Mesenchymal stem cell (in vitro differentiated cells and primary cell): Measurements from ENCODE around the gene CCDC180.

Experiments
- DNase-seq: peaks from one replicate; pipeline ENCODE4 v3.0.0-alpha.2; 2013
- H2AFZ ChIP-seq: one replicate; pipeline ENCODE4 v1.6.1; 2013; ENCODE audit warnings: low read depth, mild to moderate bottlenecking, control low read depth, inconsistent platforms, low read length, moderate library complexity
- H2AK5ac ChIP-seq: 2 replicates; pipeline ENCODE4 v1.6.1; 2013; ENCODE audit warnings: low read length, moderate library complexity, mild to moderate bottlenecking, inconsistent platforms; ENCODE audit not compliant: severe bottlenecking
- H2BK120ac ChIP-seq: one replicate; pipeline ENCODE4 v1.6.1; 2013; ENCODE audit warnings: low read depth, mild to moderate bottlenecking, inconsistent platforms, low read length, moderate library complexity
- H2BK12ac ChIP-seq, 2 experiments: one replicate each; pipeline ENCODE4 v1.6.1; 2013; ENCODE audit warnings: inconsistent platforms in 2 of 2, low read length in 2 of 2, mild to moderate bottlenecking in 2 of 2, moderate library complexity in 2 of 2, control low read depth in 1 of 2
- H2BK15ac ChIP-seq: one replicate; pipeline ENCODE4 v1.6.1; 2013; ENCODE audit warnings: mild to moderate bottlenecking, low read depth, inconsistent platforms; ENCODE audit not compliant: poor library complexity, severe bottlenecking
- H2BK5ac ChIP-seq: 2 replicates; pipeline ENCODE4 v1.6.1; 2013; ENCODE audit warnings: low read depth, mild to moderate bottlenecking, low read length, control low read depth, inconsistent platforms; ENCODE audit not compliant: poor library complexity, severe bottlenecking
- H3K14ac ChIP-seq, 2 experiments: one replicate each; pipeline ENCODE4 v1.6.1; 2013; ENCODE audit warnings: inconsistent platforms in 2 of 2, low read length in 2 of 2, control low read depth in 1 of 2, mild to moderate bottlenecking in 1 of 2, moderate library complexity in 1 of 2
- H3K18ac ChIP-seq, 2 experiments: one replicate each; pipeline ENCODE4 v1.6.1; 2013; ENCODE audit warnings: inconsistent platforms in 2 of 2, low read length in 2 of 2, control low read depth in 1 of 2, low read depth in 1 of 2, mild to moderate bottlenecking in 1 of 2
- H3K23ac ChIP-seq, 2 experiments: one replicate each; pipeline ENCODE4 v1.6.1; 2013; ENCODE audit warnings: inconsistent platforms in 2 of 2, low read length in 2 of 2, mild to moderate bottlenecking in 2 of 2, moderate library complexity in 2 of 2, control low read depth in 1 of 2
- H3K27ac ChIP-seq: 2 replicates; pipeline ENCODE4 v1.5.1; 2013; ENCODE audit warnings: mild to moderate bottlenecking, moderate library complexity, low read length, control low read depth, inconsistent platforms; ENCODE audit not compliant: poor library complexity, severe bottlenecking
- H3K27me3 ChIP-seq, 2 experiments: 2 replicates each; pipeline versions ENCODE4 v1.6.1 to v1.7.0; 2013; ENCODE audit warnings: low read length in 2 of 2, mild to moderate bottlenecking in 2 of 2, moderate library complexity in 2 of 2, control low read depth in 1 of 2, inconsistent platforms in 1 of 2; ENCODE audit not compliant: control insufficient read depth in 1 of 2, insufficient read depth in 1 of 2
- H3K36me3 ChIP-seq, 2 experiments: 2 replicates each; pipeline versions ENCODE4 v1.6.1 to v1.7.0; 2013; ENCODE audit warnings: low read length in 2 of 2, control low read depth in 1 of 2, inconsistent platforms in 1 of 2, low read depth in 1 of 2, mild to moderate bottlenecking in 1 of 2; ENCODE audit not compliant: insufficient read depth in 2 of 2, control insufficient read depth in 1 of 2
- H3K4ac ChIP-seq, 2 experiments: one replicate each; pipeline ENCODE4 v1.6.1; 2013; ENCODE audit warnings: inconsistent platforms in 2 of 2, low read length in 2 of 2, mild to moderate bottlenecking in 2 of 2, moderate library complexity in 2 of 2, control low read depth in 1 of 2, low read depth in 1 of 2
- H3K4me1 ChIP-seq: 2 replicates; pipeline ENCODE4 v1.6.1; 2013; ENCODE audit warnings: low read depth, low read length, control low read depth; ENCODE audit not compliant: control insufficient read depth, insufficient read depth
- H3K4me2 ChIP-seq: 2 replicates; pipeline ENCODE4 v1.6.1; 2013; ENCODE audit warnings: low read length, mild to moderate bottlenecking, inconsistent platforms; ENCODE audit not compliant: poor library complexity, severe bottlenecking
- H3K4me3 ChIP-seq, 2 experiments: 2 replicates each; pipeline versions ENCODE4 v1.5.1 to v1.7.0; 2013; ENCODE audit warnings: low read length in 2 of 2, mild to moderate bottlenecking in 2 of 2, control low read depth in 1 of 2, low read depth in 1 of 2; ENCODE audit not compliant: insufficient read depth in 1 of 2
- H3K79me1 ChIP-seq: replicated peaks from 2 replicates; pipeline ENCODE4 v1.6.1; 2013; ENCODE audit warnings: mild to moderate bottlenecking, control low read depth, low read length, inconsistent platforms; ENCODE audit not compliant: poor library complexity, severe bottlenecking
- H3K9ac ChIP-seq: 2 replicates; pipeline ENCODE4 v1.7.0; 2013; ENCODE audit warnings: mild to moderate bottlenecking, low read length, moderate library complexity
- H3K9me3 ChIP-seq: 2 replicates; pipeline ENCODE4 v1.7.0; 2013; ENCODE audit warnings: mild to moderate bottlenecking, low read length; ENCODE audit not compliant: control insufficient read depth
- H4K8ac ChIP-seq: one replicate; pipeline ENCODE4 v1.6.1; 2013; ENCODE audit warnings: inconsistent platforms, mild to moderate bottlenecking, low read length, moderate library complexity
- H4K91ac ChIP-seq: one replicate; pipeline ENCODE4 v1.6.1; 2013; ENCODE audit warnings: mild to moderate bottlenecking, low read length, inconsistent platforms
- WGBS: methylation state at CpG from one replicate; pipeline ENCODE4 v1.1.7; 2013; ENCODE audit warnings: mixed read lengths; 5-methylcytosine and 5-hydroxymethylcytosine counted together

CCDC180 gene

DNA sequence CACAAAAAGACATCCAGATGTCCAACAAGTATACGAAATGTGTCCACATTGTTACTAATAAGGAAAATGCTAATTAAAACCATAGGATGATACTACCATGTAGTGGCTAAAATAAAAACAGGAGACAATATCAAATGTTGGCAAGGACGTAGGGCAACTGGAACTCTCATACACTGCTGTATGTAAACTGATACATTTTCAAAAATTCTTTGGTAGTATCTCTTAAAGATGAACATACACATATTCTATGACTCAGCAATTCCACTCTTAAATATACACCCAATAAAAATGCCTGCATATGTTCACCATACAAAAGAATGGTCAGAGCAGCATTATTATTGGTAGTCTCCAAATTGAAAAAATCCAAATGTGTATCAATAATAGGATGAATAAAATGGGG lies 2.9 kb upstream of the CCDC180 start:
- Histone ChIP-seq H2BK12ac (no peak overlapping the region), H2BK15ac (no peak overlapping the region), H3K4me3 (no peak overlapping the region), H3K23ac (no peak overlapping the region), H3K4me1 (peaks cover 2% of the 10 kb centered on the region), H3K4me2 (no peak overlapping the region), H4K8ac (no peak overlapping the region), H2AK5ac (no peak overlapping the region), H2AFZ (no peak overlapping the region), H3K18ac (no peak overlapping the region), H3K9ac (no peak overlapping the region), H3K4ac (no peak overlapping the region), H2BK5ac (no peak overlapping the region), H4K91ac (no peak overlapping the region), H3K27ac (no peak overlapping the region), H2BK120ac (no peak overlapping the region), H3K14ac (no peak overlapping the region), H3K9me3 (peaks cover 5% of the 10 kb centered on the region), H3K36me3 (peaks cover 3 to 4% of the 10 kb centered on the region in 2 experiments), H3K79me1 (no peaks in the 10 kb centered on the region), H3K27me3 (no peaks in the 10 kb centered on the region)
- no peak for DNase-seq
- WGBS, result no CpG with 5 or more reads among the region's 2 CpGs

DNA sequence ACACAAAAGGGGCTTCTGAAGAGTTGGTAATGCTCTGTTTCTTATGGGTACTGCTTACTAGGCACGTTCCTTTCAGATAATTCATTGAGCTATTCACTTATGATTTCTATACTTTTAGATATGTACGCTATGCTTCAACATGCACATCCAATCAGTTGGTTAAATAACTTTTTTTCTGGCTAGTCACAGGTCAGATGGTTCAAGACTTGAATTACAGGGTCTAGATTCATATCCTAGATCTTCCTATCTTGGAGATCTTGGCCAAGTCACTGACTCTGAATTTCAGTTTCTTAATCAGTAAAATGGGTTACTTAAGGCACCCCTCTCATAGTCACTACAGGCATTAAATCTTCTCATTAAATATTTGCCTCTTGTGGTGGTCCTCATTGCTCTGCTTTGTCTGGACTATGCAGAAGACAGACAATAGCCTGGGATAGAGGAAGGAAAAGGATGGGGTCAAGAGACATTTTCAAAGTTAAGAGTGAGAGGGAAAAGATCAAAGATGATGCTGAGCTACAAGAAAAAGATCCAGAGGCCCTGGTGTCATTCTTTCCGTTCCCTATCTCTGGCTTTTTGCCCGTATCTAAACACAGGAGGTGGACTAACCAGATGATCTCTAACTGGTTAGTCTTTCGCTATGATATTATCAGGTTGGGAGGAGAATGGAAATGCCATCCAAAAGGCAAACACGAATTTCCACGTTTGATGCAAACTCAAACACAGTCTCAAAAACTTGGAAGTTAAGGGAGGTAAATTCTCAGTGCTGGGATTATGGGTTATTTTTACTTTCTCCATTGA lies 1.8 kb upstream of the CCDC180 start:
- H2AK5ac ChIP-seq, result no peak overlapping the region
- H3K9ac ChIP-seq, result no peak overlapping the region
- H3K36me3 ChIP-seq, result peaks cover 3 to 5% of the 10 kb centered on the region in 2 experiments
- no peak overlapping the region for H3K27ac ChIP-seq
- H3K4me3 ChIP-seq, result no peak overlapping the region
- no peak overlapping the region for H2BK15ac ChIP-seq
- H2BK120ac ChIP-seq, result no peak overlapping the region
- H4K8ac ChIP-seq, result no peak overlapping the region
- H3K14ac ChIP-seq, result no peak overlapping the region
- peaks cover 3% of the 10 kb centered on the region for H3K9me3 ChIP-seq
- no peak overlapping the region for H3K23ac ChIP-seq
- H3K27me3 ChIP-seq, result no peaks in the 10 kb centered on the region
- H3K18ac ChIP-seq, result no peak overlapping the region
- no peak overlapping the region for H3K4ac ChIP-seq
- no peak overlapping the region for H2BK12ac ChIP-seq
- no peaks in the 10 kb centered on the region for H3K79me1 ChIP-seq
- no peak overlapping the region for H3K4me2 ChIP-seq
- 87% methylated on average over 7 of the region's 7 CpGs for WGBS
- no peak overlapping the region for H2BK5ac ChIP-seq
- DNase-seq, result no peak
- no peak overlapping the region for H4K91ac ChIP-seq
- H2AFZ ChIP-seq, result no peak overlapping the region
- H3K4me1 ChIP-seq, result peaks cover 2% of the 10 kb centered on the region

DNA sequence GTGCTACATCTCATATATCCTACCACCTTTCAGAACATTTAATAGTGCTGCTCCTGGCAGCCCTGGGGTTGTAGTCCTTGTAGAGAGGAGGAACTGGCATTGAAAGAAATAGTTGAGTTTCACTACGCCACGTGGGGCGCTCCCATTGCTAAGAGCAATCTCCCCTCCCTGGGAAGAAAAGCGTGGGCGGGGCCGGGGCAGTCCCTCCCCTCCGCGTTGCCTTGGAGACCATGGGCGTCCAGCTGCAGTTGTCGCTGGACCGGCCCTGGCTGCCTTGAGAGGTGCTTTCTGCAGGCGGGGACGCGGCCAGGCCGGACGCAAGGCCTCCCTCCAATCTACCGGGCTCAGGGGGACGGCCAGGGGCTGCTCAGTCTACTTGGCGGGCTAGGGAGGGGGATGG lies 368 bp upstream of the CCDC180 start:
- WGBS, result 28% methylated on average over 19 of the region's 19 CpGs
- no peak overlapping the region for H2BK120ac ChIP-seq
- peak overlapping the region in 1 of 2 experiments; percentile 74 for H3K4me3 ChIP-seq
- H2BK12ac ChIP-seq, result no peak overlapping the region
- H3K9me3 ChIP-seq, result peaks cover 3% of the 10 kb centered on the region
- H3K18ac ChIP-seq, result no peak overlapping the region
- no peaks in the 10 kb centered on the region for H3K27me3 ChIP-seq
- peak; percentile 35 for DNase-seq
- no peak overlapping the region for H3K14ac ChIP-seq
- no peak overlapping the region for H2AFZ ChIP-seq
- no peak overlapping the region for H3K4ac ChIP-seq
- H2BK15ac ChIP-seq, result no peak overlapping the region
- no peak overlapping the region for H3K27ac ChIP-seq
- peaks cover 5 to 17% of the 10 kb centered on the region in 2 experiments for H3K36me3 ChIP-seq
- H2AK5ac ChIP-seq, result no peak overlapping the region
- H3K79me1 ChIP-seq, result no peaks in the 10 kb centered on the region
- no peak overlapping the region for H4K91ac ChIP-seq
- no peak overlapping the region for H2BK5ac ChIP-seq
- H3K23ac ChIP-seq, result no peak overlapping the region
- peak overlapping the region; percentile 70 for H3K9ac ChIP-seq
- H4K8ac ChIP-seq, result no peak overlapping the region
- H3K4me1 ChIP-seq, result peaks cover 2% of the 10 kb centered on the region
- H3K4me2 ChIP-seq, result no peak overlapping the region

DNA sequence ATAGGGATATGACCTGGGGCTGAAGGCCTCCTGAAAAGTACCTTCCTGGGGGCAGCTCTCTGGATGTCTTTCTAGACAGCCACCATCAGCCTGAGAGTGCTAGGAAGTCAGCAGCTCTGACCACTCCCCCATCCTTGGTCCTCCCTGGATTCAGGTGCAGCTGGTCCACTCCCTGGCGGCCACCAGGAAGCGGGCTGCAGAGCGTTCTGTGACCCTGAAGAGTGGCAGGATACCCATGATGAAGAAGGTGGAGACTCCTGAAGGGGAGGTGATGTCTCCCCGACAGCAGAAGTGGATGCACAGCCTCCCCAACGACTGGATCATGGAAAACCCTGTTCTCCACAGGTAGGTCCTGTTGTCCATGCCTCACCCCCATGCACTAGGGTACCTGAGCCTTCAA lies 1.8 kb downstream of the CCDC180 start:
- Histone ChIP-seq H4K91ac (no peak overlapping the region), H2BK12ac (no peak overlapping the region), H3K9me3 (peaks cover 3% of the 10 kb centered on the region), H3K79me1 (no peaks in the 10 kb centered on the region), H3K27me3 (no peaks in the 10 kb centered on the region), H2BK15ac (no peak overlapping the region), H3K27ac (no peak overlapping the region), H2BK5ac (no peak overlapping the region), H3K9ac (no peak overlapping the region), H3K36me3 (peaks cover 24 to 28% of the 10 kb centered on the region in 2 experiments), H3K23ac (no peak overlapping the region), H2BK120ac (no peak overlapping the region), H3K14ac (no peak overlapping the region), H3K4me3 (no peak overlapping the region), H2AK5ac (no peak overlapping the region), H3K4me1 (peaks cover 2% of the 10 kb centered on the region), H4K8ac (no peak overlapping the region), H2AFZ (no peak overlapping the region), H3K4ac (no peak overlapping the region), H3K18ac (no peak overlapping the region), H3K4me2 (no peak overlapping the region)
- no peak for DNase-seq
- 88% methylated on average over 5 of the region's 5 CpGs for WGBS
